ENCODE data around the gene ADAM33.

The ADAM33 gene

GRCh38 chr20:3681352-3681930, 369 bp downstream of the ADAM33 start:
- peaks cover 4% of the 10 kb centered on the region for H3K4me1 Mint-ChIP-seq (ENCODE audit: low read depth)
- no peaks in the 10 kb centered on the region for H3K36me3 Mint-ChIP-seq (ENCODE audit: low read depth)
- H3K27ac Mint-ChIP-seq, result no peak overlapping the region
- H3K27me3 Mint-ChIP-seq, result peaks cover 38% of the 10 kb centered on the region
- no peak overlapping the region for H3K4me3 Mint-ChIP-seq
- no peaks in the 10 kb centered on the region for H3K9me3 Mint-ChIP-seq

- no peak overlapping the region for H3K4me3 Mint-ChIP-seq
- H3K9me3 Mint-ChIP-seq, result no peaks in the 10 kb centered on the region
- H3K36me3 Mint-ChIP-seq (ENCODE audit: low read depth), result no peaks in the 10 kb centered on the region
- no peak overlapping the region for H3K27ac Mint-ChIP-seq
- H3K27me3 Mint-ChIP-seq, result peaks cover 43% of the 10 kb centered on the region
- peaks cover 4% of the 10 kb centered on the region for H3K4me1 Mint-ChIP-seq (ENCODE audit: low read depth)
These were observed 984 bp downstream of the ADAM33 start for GRCh38 chr20:3680701-3681351.

- Mint-ChIP-seq H3K27me3 (peaks cover 48% of the 10 kb centered on the region), H3K9me3 (no peaks in the 10 kb centered on the region), H3K27ac (no peak overlapping the region), H3K36me3 (ENCODE audit: low read depth) (no peaks in the 10 kb centered on the region), H3K4me3 (no peak overlapping the region), H3K4me1 (ENCODE audit: low read depth) (peaks cover 4% of the 10 kb centered on the region)
These were observed 1.8 kb downstream of the ADAM33 start for GRCh38 chr20:3679749-3680700.

- Mint-ChIP-seq H3K36me3 (ENCODE audit: low read depth) (no peaks in the 10 kb centered on the region), H3K4me3 (no peak overlapping the region), H3K9me3 (no peaks in the 10 kb centered on the region), H3K27me3 (peaks cover 55% of the 10 kb centered on the region), H3K4me1 (ENCODE audit: low read depth) (peaks cover 4% of the 10 kb centered on the region), H3K27ac (no peak overlapping the region)
These were observed 2.7 kb downstream of the ADAM33 start for GRCh38 chr20:3678856-3679720.

GRCh38 chr20:3678198-3678597, 3.6 kb downstream of the ADAM33 start:
- H3K9me3 Mint-ChIP-seq, result no peaks in the 10 kb centered on the region
- H3K4me3 Mint-ChIP-seq, result no peak overlapping the region
- H3K36me3 Mint-ChIP-seq (ENCODE audit: low read depth), result no peaks in the 10 kb centered on the region
- no peak overlapping the region for H3K27ac Mint-ChIP-seq
- H3K4me1 Mint-ChIP-seq (ENCODE audit: low read depth), result peaks cover 4% of the 10 kb centered on the region
- peaks cover 52% of the 10 kb centered on the region for H3K27me3 Mint-ChIP-seq

- H3K9me3 Mint-ChIP-seq, result no peaks in the 10 kb centered on the region
- peaks cover 7% of the 10 kb centered on the region for H3K4me1 Mint-ChIP-seq (ENCODE audit: low read depth)
- H3K36me3 Mint-ChIP-seq (ENCODE audit: low read depth), result no peaks in the 10 kb centered on the region
- H3K4me3 Mint-ChIP-seq, result no peak overlapping the region
- no peak overlapping the region for H3K27ac Mint-ChIP-seq
- peaks cover 53% of the 10 kb centered on the region for H3K27me3 Mint-ChIP-seq
These were observed 4.1 kb downstream of the ADAM33 start for GRCh38 chr20:3677733-3678132.

- Mint-ChIP-seq H3K4me1 (ENCODE audit: low read depth) (peaks cover 3% of the 10 kb centered on the region), H3K36me3 (ENCODE audit: low read depth) (no peaks in the 10 kb centered on the region), H3K27ac (no peak overlapping the region), H3K27me3 (peaks cover 48% of the 10 kb centered on the region), H3K9me3 (no peaks in the 10 kb centered on the region), H3K4me3 (no peak overlapping the region)
These were observed 6.6 kb downstream of the ADAM33 start for GRCh38 chr20:3674995-3675900.

- H3K27ac Mint-ChIP-seq, result no peak overlapping the region
- H3K36me3 Mint-ChIP-seq (ENCODE audit: low read depth), result no peaks in the 10 kb centered on the region
- H3K27me3 Mint-ChIP-seq, result peaks cover 52% of the 10 kb centered on the region
- H3K4me1 Mint-ChIP-seq (ENCODE audit: low read depth), result peaks cover 3% of the 10 kb centered on the region
- no peaks in the 10 kb centered on the region for H3K9me3 Mint-ChIP-seq
- H3K4me3 Mint-ChIP-seq, result no peak overlapping the region
These were observed 7.4 kb downstream of the ADAM33 start for GRCh38 chr20:3674447-3674846.

- Mint-ChIP-seq H3K36me3 (ENCODE audit: low read depth) (no peaks in the 10 kb centered on the region), H3K9me3 (no peaks in the 10 kb centered on the region), H3K4me3 (no peak overlapping the region), H3K27me3 (peaks cover 52% of the 10 kb centered on the region), H3K4me1 (ENCODE audit: low read depth) (peaks cover 3% of the 10 kb centered on the region), H3K27ac (no peak overlapping the region)
These were observed 8.4 kb downstream of the ADAM33 start for GRCh38 chr20:3673221-3674070.

GRCh38 chr20:3672547-3673171, 9.2 kb downstream of the ADAM33 start:
- H3K27ac Mint-ChIP-seq, result no peak overlapping the region
- H3K27me3 Mint-ChIP-seq, result peaks cover 52% of the 10 kb centered on the region
- no peaks in the 10 kb centered on the region for H3K9me3 Mint-ChIP-seq
- H3K4me1 Mint-ChIP-seq (ENCODE audit: low read depth), result peaks cover 3% of the 10 kb centered on the region
- H3K4me3 Mint-ChIP-seq, result no peak overlapping the region
- H3K36me3 Mint-ChIP-seq (ENCODE audit: low read depth), result no peaks in the 10 kb centered on the region

GRCh38 chr20:3671986-3672546, 9.7 kb downstream of the ADAM33 start:
- Mint-ChIP-seq H3K36me3 (ENCODE audit: low read depth) (no peaks in the 10 kb centered on the region), H3K27me3 (peaks cover 55% of the 10 kb centered on the region), H3K4me3 (no peak overlapping the region), H3K4me1 (ENCODE audit: low read depth) (peaks cover 8% of the 10 kb centered on the region), H3K9me3 (no peaks in the 10 kb centered on the region), H3K27ac (no peak overlapping the region)

- Mint-ChIP-seq H3K4me3 (no peak overlapping the region), H3K27ac (no peak overlapping the region), H3K27me3 (peaks cover 47% of the 10 kb centered on the region), H3K36me3 (ENCODE audit: low read depth) (no peaks in the 10 kb centered on the region), H3K9me3 (no peaks in the 10 kb centered on the region), H3K4me1 (ENCODE audit: low read depth) (peaks cover 17% of the 10 kb centered on the region)
These were observed 10.9 kb downstream of the ADAM33 start for GRCh38 chr20:3670945-3671344.

All from stimulated activated naive CD8-positive, alpha-beta T cell treated with anti-CD3 and anti-CD28 coated beads, Interleukin-15, Interleukin-2, amounts not matched to agents 100 ng/mL and 50 ng/mL, for 24 hours (primary cell).